T-helper 2 cell treated with Interferon-gamma antibody and Interleukin-4, amounts not matched to agents 5 μg/mL and 100 μg/mL, for 36 hours (primary cell): ENCODE data around the gene NIN.
A peak's percentile ranks its signal among the peaks of the same experiment; 100 is the strongest.

Source experiments
- DNase-seq: peaks from one replicate; pipeline ENCODE4 v3.0.0; 2021; ENCODE audit warnings: low spot score
- H3K27ac Mint-ChIP-seq: one replicate; pipeline ENCODE4 v1.8.0; 2021; ENCODE audit warnings: mild to moderate bottlenecking, mixed read lengths
- H3K27me3 Mint-ChIP-seq: one replicate; pipeline ENCODE4 v1.8.0; 2021; ENCODE audit warnings: low read depth, mixed read lengths
- H3K36me3 Mint-ChIP-seq: one replicate; pipeline ENCODE4 v1.8.0; 2021; ENCODE audit warnings: low read depth, mixed read lengths
- H3K4me1 Mint-ChIP-seq: one replicate; pipeline ENCODE4 v1.8.0; 2021; ENCODE audit warnings: low read depth, mixed read lengths
- H3K4me3 Mint-ChIP-seq: one replicate; pipeline ENCODE4 v1.8.0; 2022; ENCODE audit warnings: mild to moderate bottlenecking, moderate library complexity, mixed read lengths
- H3K9me3 Mint-ChIP-seq: one replicate; pipeline ENCODE4 v1.8.0; 2021; ENCODE audit warnings: mixed read lengths

Gene NIN

GRCh38 chr14:50739186-50739585 is 91.8 kb downstream of the NIN start:
- DNase-seq: no peak
- no peaks in the 10 kb centered on the region for H3K27me3 Mint-ChIP-seq

GRCh38 chr14:50736932-50737419 is 94.0 kb downstream of the NIN start:
- Mint-ChIP-seq H3K27me3 (no peaks in the 10 kb centered on the region), H3K4me3 (no peak overlapping the region), H3K36me3 (peaks cover 58% of the 10 kb centered on the region), H3K27ac (peak overlapping the region; percentile 66), H3K4me1 (peaks cover 28% of the 10 kb centered on the region), H3K9me3 (no peaks in the 10 kb centered on the region)
- peak; percentile 63 for DNase-seq

More at GRCh38 chr14:50739186-50739585, 91.8 kb downstream of the NIN start:
- Mint-ChIP-seq H3K27ac (peak overlapping the region; percentile 83), H3K9me3 (no peaks in the 10 kb centered on the region), H3K4me1 (peaks cover 28% of the 10 kb centered on the region), H3K4me3 (no peak overlapping the region), H3K36me3 (peaks cover 59% of the 10 kb centered on the region)

- H3K36me3 Mint-ChIP-seq: peaks cover 56% of the 10 kb centered on the region
- H3K27ac Mint-ChIP-seq: no peak overlapping the region
- no peak for DNase-seq
- no peaks in the 10 kb centered on the region for H3K27me3 Mint-ChIP-seq
- H3K4me1 Mint-ChIP-seq: peaks cover 17% of the 10 kb centered on the region
- peaks cover 2% of the 10 kb centered on the region for H3K9me3 Mint-ChIP-seq
- H3K4me3 Mint-ChIP-seq: no peak overlapping the region
Observed at GRCh38 chr14:50734950-50735695, 95.8 kb downstream of the NIN start.

- Mint-ChIP-seq H3K4me1 (peaks cover 7% of the 10 kb centered on the region), H3K27ac (no peak overlapping the region), H3K27me3 (no peaks in the 10 kb centered on the region), H3K4me3 (no peak overlapping the region), H3K9me3 (peaks cover 10% of the 10 kb centered on the region), H3K36me3 (peaks cover 60% of the 10 kb centered on the region)
- DNase-seq: no peak
Observed at GRCh38 chr14:50733494-50733893, 97.5 kb downstream of the NIN start.

- peaks cover 77% of the 10 kb centered on the region for H3K36me3 Mint-ChIP-seq
- peaks cover 10% of the 10 kb centered on the region for H3K9me3 Mint-ChIP-seq
- peaks cover 23% of the 10 kb centered on the region for H3K4me1 Mint-ChIP-seq
- no peak overlapping the region for H3K27ac Mint-ChIP-seq
- no peak overlapping the region for H3K4me3 Mint-ChIP-seq
- no peaks in the 10 kb centered on the region for H3K27me3 Mint-ChIP-seq
- no peak for DNase-seq
Observed at GRCh38 chr14:50728836-50729235, 102.1 kb downstream of the NIN start.

- Mint-ChIP-seq H3K27me3 (no peaks in the 10 kb centered on the region), H3K4me1 (peaks cover 23% of the 10 kb centered on the region), H3K9me3 (peaks cover 10% of the 10 kb centered on the region), H3K27ac (peak overlapping the region; percentile 92), H3K36me3 (peaks cover 74% of the 10 kb centered on the region), H3K4me3 (peak overlapping the region; percentile 61)
- peak; percentile 60 for DNase-seq
Observed at GRCh38 chr14:50726372-50727107, 104.4 kb downstream of the NIN start.

GRCh38 chr14:50725761-50726160 is 105.2 kb downstream of the NIN start:
- Mint-ChIP-seq H3K36me3 (peaks cover 72% of the 10 kb centered on the region), H3K4me1 (peaks cover 23% of the 10 kb centered on the region), H3K27me3 (no peaks in the 10 kb centered on the region), H3K9me3 (peaks cover 10% of the 10 kb centered on the region), H3K27ac (peak overlapping the region; percentile 92), H3K4me3 (peak overlapping the region; percentile 61)
- no peak for DNase-seq

- DNase-seq: no peak
- H3K4me3 Mint-ChIP-seq: no peak overlapping the region
- H3K4me1 Mint-ChIP-seq: peaks cover 6% of the 10 kb centered on the region
- H3K36me3 Mint-ChIP-seq: peaks cover 24% of the 10 kb centered on the region
- H3K27me3 Mint-ChIP-seq: no peaks in the 10 kb centered on the region
- H3K9me3 Mint-ChIP-seq: no peaks in the 10 kb centered on the region
- no peak overlapping the region for H3K27ac Mint-ChIP-seq
Observed at GRCh38 chr14:50719911-50720759, 110.8 kb downstream of the NIN start.

GRCh38 chr14:50718949-50719348 is 112.0 kb downstream of the NIN start:
- H3K4me1 Mint-ChIP-seq: no peaks in the 10 kb centered on the region
- H3K9me3 Mint-ChIP-seq: no peaks in the 10 kb centered on the region
- no peak for DNase-seq
- H3K27ac Mint-ChIP-seq: no peak overlapping the region
- H3K36me3 Mint-ChIP-seq: peaks cover 13% of the 10 kb centered on the region
- H3K4me3 Mint-ChIP-seq: no peak overlapping the region
- H3K27me3 Mint-ChIP-seq: no peaks in the 10 kb centered on the region

GRCh38 chr14:50717811-50718210 is 113.2 kb downstream of the NIN start:
- no peak for DNase-seq
- no peak overlapping the region for H3K27ac Mint-ChIP-seq
- no peaks in the 10 kb centered on the region for H3K9me3 Mint-ChIP-seq
- peaks cover 3% of the 10 kb centered on the region for H3K27me3 Mint-ChIP-seq
- H3K4me1 Mint-ChIP-seq: no peaks in the 10 kb centered on the region
- H3K36me3 Mint-ChIP-seq: peaks cover 6% of the 10 kb centered on the region
- no peak overlapping the region for H3K4me3 Mint-ChIP-seq

GRCh38 chr14:50714450-50715073 is 116.4 kb downstream of the NIN start:
- Mint-ChIP-seq H3K27ac (no peak overlapping the region), H3K4me1 (no peaks in the 10 kb centered on the region), H3K36me3 (no peaks in the 10 kb centered on the region), H3K27me3 (peaks cover 6% of the 10 kb centered on the region), H3K4me3 (no peak overlapping the region), H3K9me3 (no peaks in the 10 kb centered on the region)
- no peak for DNase-seq

GRCh38 chr14:50711043-50711442 is 119.9 kb downstream of the NIN start:
- H3K9me3 Mint-ChIP-seq: no peaks in the 10 kb centered on the region
- H3K27ac Mint-ChIP-seq: no peak overlapping the region
- H3K4me3 Mint-ChIP-seq: no peak overlapping the region
- H3K27me3 Mint-ChIP-seq: peaks cover 6% of the 10 kb centered on the region
- H3K36me3 Mint-ChIP-seq: no peaks in the 10 kb centered on the region
- no peaks in the 10 kb centered on the region for H3K4me1 Mint-ChIP-seq
- DNase-seq: no peak

GRCh38 chr14:50705026-50705593 is 125.9 kb downstream of the NIN start:
- Mint-ChIP-seq H3K9me3 (no peaks in the 10 kb centered on the region), H3K36me3 (no peaks in the 10 kb centered on the region), H3K4me1 (no peaks in the 10 kb centered on the region), H3K27me3 (no peaks in the 10 kb centered on the region), H3K27ac (no peak overlapping the region), H3K4me3 (no peak overlapping the region)
- no peak for DNase-seq
